ENCODE results near the gene FOXK2.

Gene FOXK2

DNA sequence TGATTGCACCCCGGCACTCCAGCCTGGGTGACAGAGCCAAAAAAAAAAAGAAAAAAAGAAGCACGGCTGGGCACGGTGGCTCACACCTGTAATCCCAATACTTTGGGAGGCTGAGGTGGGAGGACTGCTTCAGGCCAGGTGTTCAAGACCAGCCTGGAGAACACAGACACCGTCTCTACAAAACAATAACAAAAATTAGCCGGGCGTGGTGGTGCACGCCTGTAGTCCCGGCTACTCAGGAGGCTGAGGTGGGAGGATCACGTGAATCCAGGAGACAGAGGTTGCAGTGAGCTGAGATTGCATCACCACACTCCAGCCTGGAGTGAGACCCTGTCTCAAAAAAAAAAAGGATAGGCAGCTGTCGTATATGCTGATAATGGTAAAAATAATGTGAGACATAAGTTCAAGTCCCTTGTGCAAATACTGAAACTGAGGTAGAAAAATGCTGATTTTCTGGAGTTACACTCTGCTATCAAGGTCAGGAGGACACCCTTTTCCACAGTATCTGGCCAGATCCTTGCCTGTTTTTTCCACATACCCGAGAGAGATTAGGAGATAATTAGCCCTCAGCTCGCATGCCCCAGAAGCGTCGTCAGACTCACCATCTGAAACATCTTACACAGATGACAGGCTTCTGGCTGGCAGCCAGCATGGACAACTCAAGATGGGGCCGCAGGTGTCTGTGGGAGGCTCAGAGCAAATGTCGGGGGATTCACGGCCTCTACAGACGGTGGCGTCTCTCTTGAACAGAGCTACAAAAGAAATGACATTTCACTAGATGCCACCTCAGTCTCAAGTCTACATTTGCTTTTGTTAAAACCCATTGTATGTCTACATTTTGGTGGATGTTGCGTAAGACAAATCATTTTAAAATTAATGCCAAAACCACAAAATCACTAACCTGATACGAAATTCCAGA is 91.9 kb downstream of the FOXK2 start:
- Histone ChIP-seq H3K79me2 (ENCODE audit: control insufficient read depth, insufficient read depth, low read length, unreplicated experiment) (no peaks in the 10 kb centered on the region), H3K36me3 (ENCODE audit: insufficient read depth, low read length) (peaks cover 7% of the 10 kb centered on the region; the same call in 1 of the 2 replicates), H3K4me3 (ENCODE audit: low read depth, low read length) (no peak overlapping the region), H3K27me3 (ENCODE audit: insufficient read depth, low read length) (no peaks in the 10 kb centered on the region), H3K4me1 (ENCODE audit: control insufficient read depth, insufficient read depth, low read length, unreplicated experiment) (peaks cover 3% of the 10 kb centered on the region), H2AFZ (ENCODE audit: low read length, unreplicated experiment) (no peak overlapping the region), H3K27ac (ENCODE audit: low read depth, low read length) (no peak overlapping the region)

DNA sequence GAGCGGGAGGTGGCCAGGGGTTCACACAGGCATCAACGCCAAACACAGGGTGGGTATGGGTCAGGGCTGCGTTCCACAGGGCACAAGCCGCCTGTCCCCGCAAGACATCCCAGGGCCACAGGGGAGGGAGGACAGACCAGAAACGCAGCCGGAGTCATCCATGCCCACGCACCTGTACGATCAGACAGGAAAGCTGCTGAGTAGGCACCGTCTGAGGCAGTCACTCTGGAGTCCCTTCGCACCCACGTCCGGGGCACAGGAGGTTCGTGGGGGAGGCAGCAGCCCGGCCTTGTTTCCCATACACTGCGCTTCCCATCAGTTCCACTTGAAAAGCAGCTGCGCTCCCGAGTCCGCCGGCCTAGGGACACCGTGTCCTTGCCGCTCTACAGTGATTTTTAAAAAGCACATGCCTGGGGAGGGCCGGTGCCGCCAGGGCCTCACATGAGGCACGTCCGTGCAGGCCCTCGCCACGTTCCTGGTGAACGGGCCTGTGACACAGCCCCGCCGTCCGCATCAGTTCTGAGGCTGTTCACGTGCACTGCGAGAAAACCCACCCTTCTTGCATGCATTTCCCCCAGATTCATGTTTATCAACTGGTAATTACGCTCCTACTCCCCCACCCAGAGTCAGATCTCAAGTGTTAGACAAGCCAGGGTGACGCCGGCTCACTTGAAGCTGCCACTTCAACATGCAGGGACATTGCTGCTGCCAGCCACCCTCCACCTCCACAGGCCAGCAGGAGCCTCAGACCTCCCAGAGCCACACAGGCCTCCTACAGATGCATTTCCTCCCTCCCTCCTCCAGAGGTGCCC is 94.0 kb downstream of the FOXK2 start:
- Histone ChIP-seq H3K4me1 (ENCODE audit: control insufficient read depth, insufficient read depth, low read length, unreplicated experiment) (peaks cover 3% of the 10 kb centered on the region), H3K79me2 (ENCODE audit: control insufficient read depth, insufficient read depth, low read length, unreplicated experiment) (no peaks in the 10 kb centered on the region), H3K36me3 (ENCODE audit: insufficient read depth, low read length) (peaks cover 6% of the 10 kb centered on the region; the same call in 1 of the 2 replicates), H3K4me3 (ENCODE audit: low read depth, low read length) (no peak overlapping the region), H3K27me3 (ENCODE audit: insufficient read depth, low read length) (no peaks in the 10 kb centered on the region), H3K27ac (ENCODE audit: low read depth, low read length) (no peak overlapping the region), H2AFZ (ENCODE audit: low read length, unreplicated experiment) (no peak overlapping the region)

DNA sequence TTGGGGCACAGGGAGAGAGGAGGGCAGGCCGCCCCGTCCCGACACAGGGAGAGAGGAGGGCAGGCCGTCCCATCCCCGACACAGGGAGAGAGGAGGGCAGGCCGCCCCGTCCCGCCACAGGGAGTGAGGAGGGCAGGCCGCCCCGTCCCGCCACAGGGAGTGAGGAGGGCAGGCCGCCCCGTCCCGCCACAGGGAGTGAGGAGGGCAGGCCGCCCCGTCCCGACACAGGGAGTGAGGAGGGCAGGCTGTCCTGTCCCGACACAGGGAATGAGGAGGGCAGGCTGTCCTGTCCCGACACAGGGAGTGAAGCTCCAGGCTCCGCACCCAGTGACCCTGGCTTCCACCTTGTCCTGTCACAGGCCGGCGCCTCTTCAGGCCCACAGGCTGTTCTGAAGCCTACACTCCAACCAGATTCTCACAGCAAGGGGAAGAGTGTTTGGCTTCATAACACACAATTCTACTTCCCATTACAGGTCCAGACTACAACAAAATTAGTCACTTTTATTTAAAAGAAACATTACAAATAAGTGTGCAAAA is 94.6 kb downstream of the FOXK2 start:
- Histone ChIP-seq H3K4me1 (ENCODE audit: control insufficient read depth, insufficient read depth, low read length, unreplicated experiment) (peaks cover 3% of the 10 kb centered on the region), H3K27me3 (ENCODE audit: insufficient read depth, low read length) (no peaks in the 10 kb centered on the region), H3K4me3 (ENCODE audit: low read depth, low read length) (no peak overlapping the region), H3K27ac (ENCODE audit: low read depth, low read length) (no peak overlapping the region), H3K79me2 (ENCODE audit: control insufficient read depth, insufficient read depth, low read length, unreplicated experiment) (no peaks in the 10 kb centered on the region), H3K36me3 (ENCODE audit: insufficient read depth, low read length) (peaks cover 13% of the 10 kb centered on the region; the same call in 1 of the 2 replicates), H2AFZ (ENCODE audit: low read length, unreplicated experiment) (no peak overlapping the region)

DNA sequence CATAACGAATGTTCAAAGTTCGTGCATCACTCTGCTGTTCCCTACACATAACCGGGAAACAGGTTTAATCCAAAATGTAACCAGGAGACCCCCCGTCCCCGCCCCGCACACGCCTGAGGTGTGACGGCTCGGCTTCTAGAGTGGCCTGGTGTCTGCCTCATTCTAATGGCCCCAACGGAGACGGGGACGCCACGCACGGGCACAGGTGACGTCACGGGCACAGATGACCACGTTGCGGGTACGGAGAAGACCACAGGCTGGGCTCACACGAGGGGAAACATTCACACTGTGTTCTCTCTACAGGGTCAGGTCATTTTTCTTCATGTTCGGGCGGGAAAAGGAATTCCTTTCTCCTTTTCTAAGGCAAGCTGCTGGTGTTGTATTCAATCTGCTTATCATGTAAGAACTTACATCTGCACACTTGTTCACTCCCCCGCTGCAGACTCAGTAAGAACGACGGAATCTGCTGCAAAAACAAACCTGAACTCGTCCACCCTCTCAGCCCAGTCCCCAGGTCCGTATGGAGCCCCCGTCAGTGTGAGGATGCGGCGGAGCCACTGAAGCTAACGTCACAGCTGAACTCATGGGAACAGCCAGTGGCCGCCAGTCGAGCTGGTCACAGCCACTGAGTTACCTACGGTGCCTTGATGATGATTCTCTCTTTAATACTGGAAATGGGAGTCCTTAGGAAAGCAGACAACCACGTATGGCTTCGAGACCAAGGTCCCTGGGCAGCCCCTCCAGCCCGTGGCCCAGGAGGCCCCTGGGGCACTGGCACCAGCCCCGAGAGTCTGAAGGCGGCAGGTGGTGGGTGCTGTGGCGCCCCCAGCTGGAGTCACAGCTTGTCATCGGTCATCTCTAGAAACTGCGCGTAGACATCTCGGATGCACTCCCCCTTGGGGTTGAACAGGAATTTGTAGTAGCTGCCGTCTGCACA is 95.8 kb downstream of the FOXK2 start:
- no peak overlapping the region for H3K27ac ChIP-seq (ENCODE audit: low read depth, low read length)
- no peaks in the 10 kb centered on the region for H3K27me3 ChIP-seq (ENCODE audit: insufficient read depth, low read length)
- no peaks in the 10 kb centered on the region for H3K79me2 ChIP-seq (ENCODE audit: control insufficient read depth, insufficient read depth, low read length, unreplicated experiment)
- no peak overlapping the region for H3K4me3 ChIP-seq (ENCODE audit: low read depth, low read length)
- H3K36me3 ChIP-seq (ENCODE audit: insufficient read depth, low read length): peaks cover 14% of the 10 kb centered on the region; the same call in 1 of the 2 replicates
- H3K4me1 ChIP-seq (ENCODE audit: control insufficient read depth, insufficient read depth, low read length, unreplicated experiment): peaks cover 3% of the 10 kb centered on the region
- H2AFZ ChIP-seq (ENCODE audit: low read length, unreplicated experiment): no peak overlapping the region

DNA sequence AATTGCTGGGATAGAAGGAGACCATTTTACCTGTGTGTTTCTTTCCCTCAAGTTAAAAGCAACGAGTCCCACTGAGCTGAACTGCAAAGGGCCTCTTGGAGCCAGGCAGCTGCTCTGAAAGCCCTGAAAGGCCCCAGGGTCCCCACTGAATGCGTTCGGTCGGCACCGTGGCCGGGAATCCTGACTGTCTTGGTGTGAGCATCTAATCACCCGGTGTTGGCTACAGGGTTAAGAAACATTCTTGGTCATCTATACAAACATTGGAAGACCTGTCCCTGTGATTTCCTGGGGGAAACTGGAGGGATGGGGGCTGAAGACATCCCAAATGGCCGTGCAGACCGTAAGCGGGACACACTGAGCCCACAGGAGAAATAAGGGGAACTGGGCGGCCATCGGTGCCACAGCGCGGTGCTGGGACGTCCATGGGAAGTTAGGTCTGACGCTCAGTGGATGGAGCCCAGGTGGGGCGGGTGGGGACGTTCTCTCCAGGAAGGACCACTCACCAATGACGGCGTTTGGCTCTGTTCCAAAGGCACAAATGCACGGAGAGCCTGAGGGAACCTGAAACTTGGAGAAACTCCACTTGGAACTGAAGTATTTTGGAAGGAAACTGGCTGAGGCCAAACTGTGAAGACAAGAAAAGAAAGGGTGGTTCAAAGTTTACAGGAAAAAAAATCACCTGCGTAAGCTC is 96.6 kb downstream of the FOXK2 start:
- H3K36me3 ChIP-seq (ENCODE audit: insufficient read depth, low read length): peaks cover 14% of the 10 kb centered on the region; the same call in 1 of the 2 replicates

DNA sequence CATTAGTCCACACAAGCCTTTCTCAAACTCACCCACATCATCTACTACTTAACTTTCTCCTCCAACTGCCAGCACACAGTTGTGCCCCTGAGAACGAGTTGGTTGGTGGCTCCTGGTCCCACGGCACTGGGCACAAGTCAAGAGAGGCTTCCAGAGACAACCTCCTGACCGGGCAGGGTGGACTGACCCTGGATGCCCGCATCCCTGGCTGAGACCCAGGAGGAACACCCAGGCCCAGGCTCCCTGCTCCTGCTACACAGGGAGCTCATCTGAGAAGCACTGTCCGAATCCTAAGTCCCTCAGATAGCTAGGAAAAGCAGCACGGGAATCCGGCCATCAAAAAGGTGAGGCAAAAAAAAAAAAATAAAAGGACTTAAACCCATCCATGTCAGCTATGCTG is 99.7 kb downstream of the FOXK2 start:
- Histone ChIP-seq H3K27me3 (ENCODE audit: insufficient read depth, low read length) (no peaks in the 10 kb centered on the region), H2AFZ (ENCODE audit: low read length, unreplicated experiment) (no peak overlapping the region), H3K79me2 (ENCODE audit: control insufficient read depth, insufficient read depth, low read length, unreplicated experiment) (no peaks in the 10 kb centered on the region), H3K4me3 (ENCODE audit: low read depth, low read length) (no peak overlapping the region), H3K36me3 (ENCODE audit: insufficient read depth, low read length) (peaks cover 22% of the 10 kb centered on the region), H3K27ac (ENCODE audit: low read depth, low read length) (no peak overlapping the region), H3K4me1 (ENCODE audit: control insufficient read depth, insufficient read depth, low read length, unreplicated experiment) (no peaks in the 10 kb centered on the region)

More for the DNA sequence above, 96.6 kb downstream of the FOXK2 start:
- H3K27me3 ChIP-seq (ENCODE audit: insufficient read depth, low read length): no peaks in the 10 kb centered on the region
- no peak overlapping the region for H2AFZ ChIP-seq (ENCODE audit: low read length, unreplicated experiment)
- H3K27ac ChIP-seq (ENCODE audit: low read depth, low read length): no peak overlapping the region
- H3K4me1 ChIP-seq (ENCODE audit: control insufficient read depth, insufficient read depth, low read length, unreplicated experiment): peaks cover 3% of the 10 kb centered on the region
- no peak overlapping the region for H3K4me3 ChIP-seq (ENCODE audit: low read depth, low read length)
- H3K79me2 ChIP-seq (ENCODE audit: control insufficient read depth, insufficient read depth, low read length, unreplicated experiment): no peaks in the 10 kb centered on the region

DNA sequence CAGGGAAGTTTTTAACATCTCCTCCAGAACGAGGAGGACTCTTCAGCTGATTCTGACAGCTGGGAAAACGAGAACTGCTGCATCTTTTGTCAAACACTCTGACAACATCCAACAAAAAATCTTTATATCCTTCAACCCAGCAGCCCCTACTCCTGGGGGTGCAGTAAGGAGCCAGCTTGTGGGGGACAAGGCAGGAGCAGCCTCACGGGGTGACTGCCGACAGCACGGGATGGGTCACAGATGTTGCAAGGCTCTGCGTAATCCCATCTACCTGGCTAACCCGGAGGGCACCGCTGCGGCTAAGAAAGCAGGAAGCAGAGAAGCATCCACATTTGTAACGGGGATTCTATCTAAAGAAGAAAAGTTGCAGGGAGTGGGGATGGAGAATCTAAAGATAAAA is 100.1 kb downstream of the FOXK2 start:
- Histone ChIP-seq H3K4me3 (ENCODE audit: low read depth, low read length) (no peak overlapping the region), H2AFZ (ENCODE audit: low read length, unreplicated experiment) (no peak overlapping the region), H3K4me1 (ENCODE audit: control insufficient read depth, insufficient read depth, low read length, unreplicated experiment) (no peaks in the 10 kb centered on the region), H3K27me3 (ENCODE audit: insufficient read depth, low read length) (no peaks in the 10 kb centered on the region), H3K79me2 (ENCODE audit: control insufficient read depth, insufficient read depth, low read length, unreplicated experiment) (no peaks in the 10 kb centered on the region), H3K27ac (ENCODE audit: low read depth, low read length) (no peak overlapping the region), H3K36me3 (ENCODE audit: insufficient read depth, low read length) (peaks cover 22% of the 10 kb centered on the region)

DNA sequence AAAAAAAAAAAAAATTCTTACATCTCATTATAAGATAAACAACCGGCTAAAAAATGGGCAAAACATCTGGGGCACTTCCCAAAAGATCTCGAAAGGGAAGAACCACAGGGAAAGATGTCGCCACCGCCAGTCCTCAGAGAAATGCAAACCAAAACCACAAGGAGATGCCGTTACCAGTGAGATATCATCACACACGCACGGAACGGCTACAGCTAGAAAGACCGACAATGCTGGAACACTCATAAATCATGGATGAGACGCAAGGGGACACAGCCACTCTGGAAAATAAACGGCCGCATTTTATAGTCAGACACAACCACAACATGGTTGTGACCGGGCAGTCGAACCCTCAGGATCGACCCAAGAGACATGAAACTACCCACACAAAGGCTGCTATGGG is 104.2 kb downstream of the FOXK2 start:
- H3K4me3 ChIP-seq (ENCODE audit: low read depth, low read length): no peak overlapping the region
- H3K4me1 ChIP-seq (ENCODE audit: control insufficient read depth, insufficient read depth, low read length, unreplicated experiment): no peaks in the 10 kb centered on the region
- H3K27me3 ChIP-seq (ENCODE audit: insufficient read depth, low read length): no peaks in the 10 kb centered on the region
- peaks cover 25% of the 10 kb centered on the region for H3K36me3 ChIP-seq (ENCODE audit: insufficient read depth, low read length)
- H2AFZ ChIP-seq (ENCODE audit: low read length, unreplicated experiment): no peak overlapping the region
- H3K79me2 ChIP-seq (ENCODE audit: control insufficient read depth, insufficient read depth, low read length, unreplicated experiment): no peaks in the 10 kb centered on the region
- no peak overlapping the region for H3K27ac ChIP-seq (ENCODE audit: low read depth, low read length)

DNA sequence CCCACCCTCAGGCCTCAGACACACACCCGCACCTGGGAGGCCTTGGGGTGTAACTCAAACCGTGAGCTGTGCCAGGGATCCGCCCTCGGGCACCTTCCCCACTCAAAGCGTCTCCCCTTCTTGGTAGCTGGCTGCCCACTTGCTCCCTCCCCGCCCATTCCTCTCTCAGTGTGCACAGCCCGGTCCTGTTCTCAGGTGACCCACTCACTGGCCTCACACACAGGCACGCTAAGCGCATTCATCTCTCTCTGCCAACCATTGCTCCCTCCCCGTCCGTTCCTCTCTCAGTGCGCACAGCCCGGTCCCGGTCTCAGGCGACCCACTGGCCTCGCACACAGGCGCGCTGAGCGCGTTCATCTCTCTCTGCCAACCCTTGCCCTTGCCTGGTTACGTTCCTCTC is 107.9 kb downstream of the FOXK2 start:
- Histone ChIP-seq H3K79me2 (ENCODE audit: control insufficient read depth, insufficient read depth, low read length, unreplicated experiment) (peaks cover 9% of the 10 kb centered on the region), H3K27me3 (ENCODE audit: insufficient read depth, low read length) (no peaks in the 10 kb centered on the region), H3K36me3 (ENCODE audit: insufficient read depth, low read length) (peaks cover 24% of the 10 kb centered on the region), H3K4me3 (ENCODE audit: low read depth, low read length) (no peak overlapping the region), H3K4me1 (ENCODE audit: control insufficient read depth, insufficient read depth, low read length, unreplicated experiment) (no peaks in the 10 kb centered on the region), H2AFZ (ENCODE audit: low read length, unreplicated experiment) (no peak overlapping the region), H3K27ac (ENCODE audit: low read depth, low read length) (no peak overlapping the region)
